Gastroesophageal sphincter (tissue), 3 donors: Measurements from ENCODE around the gene SIAH2.

ENCODE experiments used
- CTCF ChIP-seq, 4 experiments: fragments of 200-600 bp in 2 of 4; fragments of 450-650 bp in 2 of 4; sonication (generic) in 1 of 4; IDR thresholded peaks; one replicate each; pipeline ENCODE4 v1.5.1; 2017 to 2019; ENCODE audit warnings: antibody characterized with exemption in 4 of 4, mild to moderate bottlenecking in 2 of 4, moderate library complexity in 2 of 4
- EP300 ChIP-seq: sonication (generic); formaldehyde crosslinking; IDR thresholded peaks from one replicate; pipeline ENCODE4 v1.6.1; 2017; ENCODE audit warnings: antibody characterized with exemption, mild to moderate bottlenecking
- POLR2AphosphoS5 ChIP-seq: sonication (generic); formaldehyde crosslinking; IDR thresholded peaks from one replicate; pipeline ENCODE4 v1.6.1; 2017; ENCODE audit warnings: antibody characterized with exemption

- TF ChIP-seq CTCF (IDR thresholded peaks at IDR 0.05): no peak
- no peak for TF ChIP-seq POLR2AphosphoS5
- no peak for TF ChIP-seq EP300
These were observed 6.4 kb downstream of the SIAH2 start for GRCh38 chr3:150756491-150757059.
